ENCODE data around the gene IFI35. TPM values are rescaled to one million over a fixed set of nuclear protein-coding genes. Genes with fewer than 3 reads are reported as not detected.
A peak's percentile ranks its signal among the peaks of the same experiment; 100 is the strongest.

IFI35 gene
- total RNA-seq, 1 experiment from 2014 or later, result 9.4 TPM

DNA sequence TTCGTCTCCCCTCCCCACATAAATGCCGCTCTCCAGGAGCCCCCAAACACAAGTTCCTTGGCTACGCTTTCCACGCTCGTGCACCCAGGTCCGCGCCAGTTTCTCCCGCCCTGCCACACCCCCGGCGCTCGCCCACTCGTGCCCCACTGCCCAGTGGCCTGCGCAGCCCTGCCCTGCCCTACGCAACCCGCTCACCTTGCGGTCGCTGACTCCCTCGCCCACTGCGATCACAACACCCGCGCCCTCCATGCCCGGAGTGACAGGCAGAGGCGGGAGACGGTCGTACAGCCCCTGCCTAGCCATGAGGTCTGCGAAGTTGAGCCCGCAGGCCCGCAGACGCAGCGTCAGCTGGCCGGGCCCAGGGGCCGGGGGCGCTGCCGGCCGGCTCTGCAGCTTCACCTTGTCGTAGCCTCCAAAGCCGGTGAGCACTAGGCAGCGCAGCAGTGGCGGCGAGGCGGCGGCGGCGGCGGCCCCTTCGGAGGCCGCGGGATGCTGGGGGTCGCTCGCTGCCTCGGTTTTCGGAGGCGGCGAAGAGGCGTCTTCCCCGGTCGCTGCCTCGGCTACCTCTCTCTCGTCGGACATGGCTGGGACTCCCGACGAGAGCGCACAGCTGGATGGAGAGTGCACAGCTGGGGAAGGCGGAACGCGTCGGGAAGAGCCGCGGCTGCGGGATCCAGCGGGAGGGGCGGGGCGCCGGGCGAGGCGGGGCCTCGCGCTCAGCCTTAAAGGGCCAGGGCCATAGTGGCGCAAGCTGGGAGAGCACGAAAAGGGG, 15.3 kb downstream of the IFI35 start, which contains the start of gene VAT1:
TSS of gene VAT1 (minus strand) at position 645 of the 772 bp plus-strand sequence. CDS start at position 582, 63 bp downstream.
- intact Hi-C loops (cut with micrococcal nuclease; ENCODE audit: unreplicated experiment), result loop anchor here (1.0 to 5.0 kb wide), 2 partner anchors 148 to 295 kb away; no protein-coding TSS in a partner anchor

DNA sequence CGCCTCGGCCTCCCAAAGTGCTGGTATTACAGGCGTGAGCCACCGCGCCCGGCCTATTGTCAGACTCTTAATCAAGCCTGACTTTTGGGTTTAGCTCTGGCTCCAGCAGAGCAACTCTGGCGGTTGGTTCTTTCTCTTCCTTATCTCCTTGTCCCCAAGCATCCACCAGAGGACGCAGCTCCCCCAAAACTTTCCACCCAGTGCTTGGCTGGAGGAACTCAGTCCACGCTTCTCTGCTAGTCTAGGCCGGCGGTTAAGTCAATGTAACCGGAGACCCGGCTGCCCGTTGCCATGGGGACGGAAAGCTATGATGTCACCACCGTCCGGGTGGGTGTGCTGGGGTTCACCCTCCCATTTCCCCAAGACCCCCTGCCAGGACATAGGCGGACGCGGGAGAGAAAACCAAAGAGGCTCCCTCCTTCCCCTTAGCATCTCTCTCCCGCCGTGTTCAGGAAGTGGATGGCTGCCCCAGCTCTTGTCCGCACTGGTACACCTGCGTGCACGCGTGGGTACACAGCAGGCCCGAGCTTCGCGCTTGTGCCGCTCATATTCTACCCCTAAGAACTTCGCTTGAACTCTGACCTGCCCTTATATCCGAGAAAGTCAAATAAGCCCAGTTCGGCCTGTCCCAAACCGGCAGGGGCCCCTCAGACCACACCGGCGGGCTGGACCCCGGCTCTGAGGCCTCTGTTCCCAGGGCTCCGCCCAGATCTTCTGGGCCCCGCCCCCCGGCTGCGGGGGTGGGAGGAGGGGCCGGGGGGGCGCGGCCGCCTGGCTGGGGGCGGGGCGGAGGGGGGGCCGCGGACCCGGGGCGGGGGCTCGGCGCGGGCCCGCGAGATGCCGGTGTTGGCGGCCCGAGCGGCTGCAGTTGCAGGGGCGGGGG, 18.1 kb downstream of the IFI35 start, which contains the start of gene RND2:
TSS of gene RND2 (plus strand) at position 825 of the 883 bp plus-strand sequence. CDS start 117 bp downstream, outside the sequence.
- Mint-ChIP-seq H3K27ac (ENCODE audit: unreplicated experiment) (peak within 1 kb of the TSS; percentile 85), H3K27me3 (ENCODE audit: insufficient read depth, unreplicated experiment) (no peaks in the 10 kb centered on the region), H3K9me3 (ENCODE audit: unreplicated experiment) (no peaks in the 10 kb centered on the region), H3K36me3 (ENCODE audit: insufficient read depth, unreplicated experiment) (peaks cover 20% of the 10 kb centered on the region), H3K4me3 (ENCODE audit: unreplicated experiment) (peak within 1 kb of the TSS; percentile 69), H3K4me1 (ENCODE audit: low read depth, unreplicated experiment) (peaks cover 2% of the 10 kb centered on the region)
- TF ChIP-seq, protein P1, sequence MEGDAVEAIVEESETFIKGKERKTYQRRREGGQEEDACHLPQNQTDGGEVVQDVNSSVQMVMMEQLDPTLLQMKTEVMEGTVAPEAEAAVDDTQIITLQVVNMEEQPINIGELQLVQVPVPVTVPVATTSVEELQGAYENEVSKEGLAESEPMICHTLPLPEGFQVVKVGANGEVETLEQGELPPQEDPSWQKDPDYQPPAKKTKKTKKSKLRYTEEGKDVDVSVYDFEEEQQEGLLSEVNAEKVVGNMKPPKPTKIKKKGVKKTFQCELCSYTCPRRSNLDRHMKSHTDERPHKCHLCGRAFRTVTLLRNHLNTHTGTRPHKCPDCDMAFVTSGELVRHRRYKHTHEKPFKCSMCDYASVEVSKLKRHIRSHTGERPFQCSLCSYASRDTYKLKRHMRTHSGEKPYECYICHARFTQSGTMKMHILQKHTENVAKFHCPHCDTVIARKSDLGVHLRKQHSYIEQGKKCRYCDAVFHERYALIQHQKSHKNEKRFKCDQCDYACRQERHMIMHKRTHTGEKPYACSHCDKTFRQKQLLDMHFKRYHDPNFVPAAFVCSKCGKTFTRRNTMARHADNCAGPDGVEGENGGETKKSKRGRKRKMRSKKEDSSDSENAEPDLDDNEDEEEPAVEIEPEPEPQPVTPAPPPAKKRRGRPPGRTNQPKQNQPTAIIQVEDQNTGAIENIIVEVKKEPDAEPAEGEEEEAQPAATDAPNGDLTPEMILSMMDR (IDR thresholded peaks at IDR 0.05; ENCODE audit: insufficient read depth in 1 of 2, low read depth in 1 of 2, low read length in 1 of 2, severe bottlenecking in 1 of 2, unreplicated experiment in 1 of 2), result peak; percentile 34 to 79
- no peaks in the 10 kb centered on the region for H3K9me3 ChIP-seq
- peaks cover 12% of the 10 kb centered on the region for H3K4me1 ChIP-seq
- ChIA-PET CTCF (interaction anchor here (0.5 to 1.5 kb wide), 7 partner anchors 12 to 291 kb away, joined by 3 to 5 read pairs (median 4); partner anchors contain the start of genes BRCA1 and RPL27), POLR2A (interaction anchor here (1.0 to 1.9 kb wide), 4 partner anchors 27 to 343 kb away, joined by 3 to 17 read pairs (median 9); partner anchors contain the start of genes BRCA1 and RPL27)
- no peaks in the 10 kb centered on the region for H3K27me3 ChIP-seq (replicated peaks; ENCODE audit: control insufficient read depth, insufficient read depth, low read length)
- no TSS peak for BruUV-seq (replicated peaks)
- peak within 1 kb of the TSS; percentile 53 for H3K4me3 ChIP-seq (ENCODE audit: low read depth, low read length)
- intact Hi-C loops (cut with micrococcal nuclease; ENCODE audit: unreplicated experiment), result loop anchor here (1.0 to 5.0 kb wide), 2 partner anchors 101 to 293 kb away; partner anchors contain the start of gene BRCA1
- peak; percentile 85 to 88 for DNase-seq
- no peaks in the 10 kb centered on the region; the same call in 1 of the 2 replicates for H3K36me3 ChIP-seq (ENCODE audit: control insufficient read depth, insufficient read depth, low read length)

More for the DNA sequence above, 15.3 kb downstream of the IFI35 start, which contains the start of gene VAT1:
- Histone ChIP-seq H3K36me3 (ENCODE audit: control insufficient read depth, insufficient read depth, low read length) (no peaks in the 10 kb centered on the region; the same call in none of the 2 replicates), H3K27me3 (replicated peaks; ENCODE audit: control insufficient read depth, insufficient read depth, low read length) (no peaks in the 10 kb centered on the region), H3K4me3 (ENCODE audit: low read depth, low read length) (peak within 1 kb of the TSS; percentile 97), H3K9me3 (no peaks in the 10 kb centered on the region), H3K4me1 (peaks cover 9% of the 10 kb centered on the region; the same call in 1 of the 2 replicates)
- BruUV-seq (replicated peaks), result TSS peak; percentile 23
- H3K4me3 Mint-ChIP-seq (ENCODE audit: unreplicated experiment), result peak within 1 kb of the TSS; percentile 98
- peaks cover 8% of the 10 kb centered on the region for H3K4me1 Mint-ChIP-seq (ENCODE audit: low read depth, unreplicated experiment)
- TF ChIP-seq, protein P1 (IDR thresholded peaks at IDR 0.05; ENCODE audit: insufficient read depth in 1 of 2, low read depth in 1 of 2, low read length in 1 of 2, severe bottlenecking in 1 of 2, unreplicated experiment in 1 of 2), result no peak
- no peaks in the 10 kb centered on the region for H3K9me3 Mint-ChIP-seq (ENCODE audit: unreplicated experiment)
- ChIA-PET CTCF (interaction anchor here (0.7 to 1.9 kb wide), 4 partner anchors 24 to 190 kb away, joined by 3 to 10 read pairs (median 5); partner anchors contain the start of genes BRCA1, RPL27 and TMEM106A), POLR2A (interaction anchor here (0.6 to 2.5 kb wide), 7 partner anchors 24 to 412 kb away, joined by 3 to 24 read pairs (median 4); partner anchors contain the start of genes BRCA1, RETREG3, RPL27 and TUBG1)
- H3K27me3 Mint-ChIP-seq (ENCODE audit: insufficient read depth, unreplicated experiment), result no peaks in the 10 kb centered on the region
- peak within 1 kb of the TSS; percentile 93 for H3K27ac Mint-ChIP-seq (ENCODE audit: unreplicated experiment)
- DNase-seq, result peak; percentile 83 to 88
- peaks cover 20% of the 10 kb centered on the region for H3K36me3 Mint-ChIP-seq (ENCODE audit: insufficient read depth, unreplicated experiment)

All from Caco-2 (cell line).